GM21423 (cell line): Measurements from ENCODE around the gene AGBL1.
"Not testable (repeated sequence)": the region's sequence is repeated elsewhere in the genome, so short reads cannot be mapped to it uniquely, and the experiment has no call there.

ENCODE experiments used
- ATAC-seq: cut with Tn5 transposase; IDR thresholded peaks from one replicate; pipeline ENCODE4 v1.9.1; 2021; ENCODE audit warnings: mild to moderate bottlenecking, moderate library complexity; ENCODE audit not compliant: unreplicated experiment

The AGBL1 gene

DNA sequence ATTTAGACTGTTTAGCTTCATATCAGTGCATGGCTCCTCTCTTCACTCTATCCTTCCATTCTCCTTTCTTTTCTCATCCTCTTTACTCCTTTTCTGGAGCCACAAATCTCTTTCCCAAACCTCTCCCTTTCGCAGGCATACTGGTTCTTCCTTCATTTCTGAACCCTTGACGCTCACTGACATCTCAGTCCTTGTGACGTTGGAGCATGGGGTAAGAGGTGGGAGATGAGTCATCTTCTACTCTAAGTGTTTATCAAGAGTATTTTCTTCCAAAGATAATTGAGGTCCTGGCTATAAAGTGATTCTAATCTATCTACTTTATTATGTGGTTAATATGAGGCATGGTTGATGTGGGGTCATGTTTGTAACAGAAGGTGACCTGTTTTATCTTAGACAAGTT lies 414.2 kb downstream of the AGBL1 start:
- ATAC-seq = no peak

DNA sequence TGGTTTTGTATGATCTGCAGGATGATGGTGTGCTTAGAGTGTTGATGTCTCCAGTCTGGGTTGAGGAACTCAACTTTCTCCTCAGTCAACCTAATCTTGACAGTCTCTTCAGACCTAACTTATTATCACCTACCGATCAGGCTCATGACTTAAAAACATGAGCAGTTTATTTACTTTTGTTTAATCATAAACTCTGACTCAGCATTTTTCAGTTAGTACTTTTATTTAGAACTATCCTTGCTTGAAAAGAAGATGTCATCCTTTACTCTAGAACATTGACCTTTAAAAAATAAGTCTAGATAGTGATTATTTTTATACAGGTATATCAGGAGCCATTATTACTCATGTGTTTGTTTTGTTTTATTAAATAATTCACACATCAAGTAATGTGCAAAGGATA lies 414.8 kb downstream of the AGBL1 start:
- no peak for ATAC-seq

DNA sequence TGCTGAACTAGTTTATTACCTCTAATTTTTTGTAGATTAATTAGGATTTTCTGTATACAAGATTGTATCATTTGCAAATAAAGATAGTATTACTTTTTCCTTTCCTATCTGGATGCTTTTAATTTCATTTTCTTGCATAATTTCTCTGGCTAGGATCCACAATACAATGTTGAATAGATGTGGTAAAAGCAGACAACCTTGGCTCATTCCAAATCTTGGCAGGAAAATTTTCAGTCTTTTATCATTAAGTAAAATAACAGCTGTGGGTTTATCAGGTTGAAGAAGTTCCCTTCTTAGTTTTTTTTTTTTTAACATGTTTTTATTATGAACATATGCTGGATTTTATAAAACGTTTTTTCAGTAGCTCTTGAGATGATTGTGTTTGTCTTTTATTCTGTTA lies 422.6 kb downstream of the AGBL1 start:
- ATAC-seq = no peak

DNA sequence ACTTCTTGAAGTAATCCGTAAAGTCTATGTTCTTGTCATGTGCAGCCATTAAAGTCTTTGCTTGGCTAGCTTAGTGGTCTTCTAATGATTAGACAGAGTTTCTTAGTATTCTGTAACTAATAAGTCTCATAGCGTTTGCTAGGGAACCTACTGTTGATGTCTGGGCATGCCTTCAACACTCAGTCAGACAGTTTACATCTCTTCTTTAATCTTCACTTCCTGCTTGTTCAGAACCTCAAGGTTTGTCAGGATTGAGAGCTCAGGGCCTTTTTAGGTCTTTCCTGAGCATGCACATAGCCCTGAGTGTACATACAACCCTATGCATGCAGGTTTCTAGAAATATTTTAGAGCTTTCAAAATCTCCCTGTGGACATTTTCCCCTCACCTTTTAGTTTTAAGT lies 426.3 kb downstream of the AGBL1 start:
- no peak for ATAC-seq

DNA sequence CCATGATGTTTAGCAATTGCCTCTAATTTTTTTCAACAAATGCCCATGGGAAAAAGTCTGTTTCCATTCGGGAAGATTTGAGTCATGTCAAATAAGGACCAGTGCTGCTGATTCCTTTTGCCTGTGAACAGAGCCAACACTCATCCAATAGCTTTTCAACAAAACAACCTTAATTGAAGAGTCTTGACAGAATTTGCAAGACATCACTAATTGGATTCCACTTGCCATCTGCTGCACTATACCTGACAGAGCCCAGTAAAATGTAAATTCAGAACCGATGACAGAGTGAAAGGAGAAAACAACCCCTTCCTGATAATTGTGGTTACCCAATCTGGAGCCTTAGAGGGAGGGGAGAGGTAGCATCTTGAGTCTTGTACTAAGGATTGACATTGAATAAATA lies 426.7 kb downstream of the AGBL1 start:
- ATAC-seq = no peak

DNA sequence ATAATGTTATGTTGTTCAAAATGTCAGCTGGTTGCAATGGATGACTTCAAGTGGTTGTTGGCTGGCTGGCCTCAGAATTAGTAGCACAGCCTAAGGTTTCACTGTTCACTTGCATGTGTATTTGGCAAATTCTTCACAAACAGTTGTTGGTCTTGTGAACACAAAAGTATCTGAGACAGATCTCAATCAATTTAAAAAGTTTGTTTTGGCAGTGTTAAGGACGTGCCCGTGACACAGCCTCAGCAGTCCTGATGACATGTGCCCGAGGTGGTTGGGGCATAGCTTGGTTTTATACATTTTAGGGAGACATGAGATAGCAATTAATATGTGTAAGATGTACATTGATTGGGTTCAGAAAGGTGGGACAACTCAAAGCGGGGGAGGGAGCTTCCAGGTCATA lies 436.0 kb downstream of the AGBL1 start:
- ATAC-seq = no peak

DNA sequence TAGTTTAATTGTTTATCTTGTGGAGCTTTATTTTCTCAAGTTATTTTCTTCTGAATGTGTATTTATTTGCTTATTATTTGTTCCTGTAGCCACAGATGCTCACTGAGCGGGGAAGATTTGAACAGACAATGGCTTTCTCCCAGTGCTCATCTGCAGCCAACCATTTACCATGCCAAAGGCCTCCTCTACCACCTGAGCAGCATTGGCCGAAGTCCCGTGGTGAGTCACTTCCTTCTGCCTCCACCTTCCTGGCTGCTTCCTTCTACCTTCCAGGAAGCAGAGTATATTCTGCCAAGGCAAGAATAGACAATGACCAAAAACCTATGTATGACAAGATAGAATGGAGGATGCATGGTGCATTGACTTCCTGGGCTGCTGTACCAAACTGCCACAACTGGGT lies 443.1 kb downstream of the AGBL1 start:
- no peak for ATAC-seq

DNA sequence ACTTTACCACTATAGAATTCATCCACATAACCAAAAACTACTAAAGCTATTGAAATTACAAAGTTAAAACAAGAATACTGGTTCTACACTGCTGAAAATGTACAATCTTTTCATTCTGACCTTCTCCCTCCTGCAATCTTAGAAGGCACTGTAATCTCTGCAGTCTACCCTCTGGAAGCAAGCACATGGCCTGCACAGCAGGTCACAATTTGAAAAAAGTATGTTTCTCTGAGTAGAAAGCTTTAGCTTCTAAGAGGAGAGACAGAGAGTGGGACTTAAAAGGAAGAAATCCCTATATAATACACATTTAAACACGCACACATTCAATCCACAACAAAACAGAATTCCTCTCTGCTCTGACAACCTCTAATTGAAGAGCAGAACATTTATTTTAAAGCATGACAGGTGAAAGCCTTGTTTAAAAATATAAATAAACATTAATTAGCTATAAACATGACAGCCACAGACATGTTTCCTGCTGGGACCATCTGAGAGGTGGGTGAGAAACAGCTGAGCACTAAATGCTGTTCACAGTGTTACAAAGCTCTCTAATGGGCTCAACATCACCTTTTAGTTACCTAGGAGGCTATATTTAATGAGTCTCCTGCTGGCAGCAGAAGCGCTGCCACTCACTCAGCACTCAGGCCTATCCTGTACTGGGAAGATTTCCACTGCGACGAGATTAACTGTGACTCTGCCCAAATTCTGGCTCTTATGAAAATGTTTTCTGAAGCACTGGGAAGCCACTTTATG lies 447.4 kb downstream of the AGBL1 start:
- no peak for ATAC-seq

DNA sequence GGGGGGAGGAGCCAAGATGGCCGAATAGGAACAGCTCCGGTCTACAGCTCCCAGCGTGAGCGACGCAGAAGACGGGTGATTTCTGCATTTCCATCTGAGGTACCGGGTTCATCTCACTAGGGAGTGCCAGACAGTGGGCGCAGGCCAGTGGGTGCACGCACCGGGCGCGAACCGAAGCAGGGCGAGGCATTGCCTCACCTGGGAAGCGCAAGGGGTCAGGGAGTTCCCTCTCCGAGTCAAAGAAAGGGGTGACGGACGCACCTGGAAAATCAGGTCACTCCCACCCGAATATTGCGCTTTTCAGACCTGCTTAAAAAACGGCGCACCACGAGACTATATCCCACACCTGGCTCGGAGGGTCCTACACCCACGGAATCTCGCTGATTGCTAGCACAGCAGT lies 448.4 kb downstream of the AGBL1 start:
- ATAC-seq = not testable (repeated sequence)

DNA sequence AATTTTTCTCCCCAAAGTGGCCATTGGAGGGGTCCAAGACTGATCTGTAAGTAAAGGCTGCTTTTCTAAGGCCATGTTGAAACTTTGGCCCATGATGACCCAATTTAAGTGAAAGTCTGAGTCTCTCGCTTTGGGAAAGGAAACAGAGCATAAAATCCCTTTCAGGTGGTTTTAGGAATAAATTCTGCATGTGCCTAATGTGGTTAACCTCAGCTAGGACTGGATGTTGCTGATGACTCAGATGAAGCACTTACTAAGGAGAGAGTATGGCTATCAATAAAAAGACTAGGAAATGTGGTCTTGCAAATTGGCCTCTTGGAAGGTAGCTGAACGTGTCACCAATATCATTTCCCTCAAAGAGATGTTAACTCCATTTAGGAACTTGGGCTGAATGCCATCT lies 458.5 kb downstream of the AGBL1 start:
- ATAC-seq = no peak

DNA sequence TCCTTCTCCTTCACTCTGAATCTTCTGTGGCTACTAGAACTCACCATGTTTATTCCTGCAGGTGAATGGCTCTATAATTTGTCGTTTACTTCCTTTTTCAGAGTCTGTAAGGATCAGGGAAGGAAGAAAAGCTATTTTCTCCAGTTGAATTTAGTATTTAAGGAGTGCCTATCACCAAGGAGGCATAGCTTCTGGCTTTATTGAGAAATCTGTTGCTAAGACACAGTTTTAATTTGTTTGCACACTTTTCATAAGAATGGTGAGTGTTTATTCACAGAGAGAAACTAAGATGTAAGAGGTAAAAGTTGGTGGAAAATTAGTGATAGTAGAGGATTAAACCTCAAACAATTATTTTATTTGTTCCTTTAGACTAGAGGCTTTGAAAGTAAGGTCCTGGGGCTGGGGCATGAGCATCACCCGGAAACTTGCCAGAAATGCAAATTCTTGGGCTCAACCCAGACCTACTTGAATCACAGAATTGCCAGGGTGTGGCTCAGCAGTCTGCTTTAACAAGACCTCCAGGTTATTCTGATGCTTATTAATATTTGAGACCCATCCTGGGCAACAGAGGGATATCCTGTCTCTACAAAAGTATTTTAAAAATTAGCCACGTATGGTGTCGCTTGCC lies 461.3 kb downstream of the AGBL1 start:
- no peak for ATAC-seq

DNA sequence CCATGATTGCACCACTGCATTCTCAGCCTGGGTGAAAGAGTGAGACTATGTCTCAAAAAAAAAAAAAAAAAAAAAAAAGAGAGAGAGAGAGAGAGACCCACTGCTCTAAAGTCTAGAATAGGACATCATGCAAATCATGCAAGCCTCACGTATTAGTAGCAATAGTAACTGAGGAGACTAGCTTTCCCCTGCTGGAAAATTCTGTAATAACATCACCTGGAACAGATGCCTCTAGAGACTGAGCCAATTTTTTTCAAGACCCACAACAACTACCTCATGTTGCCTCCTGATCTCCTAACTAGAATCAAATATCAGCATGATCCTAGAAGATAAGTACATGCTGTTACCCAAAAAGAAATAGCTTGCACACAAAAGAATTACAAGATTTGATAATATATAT lies 461.9 kb downstream of the AGBL1 start:
- no peak for ATAC-seq

DNA sequence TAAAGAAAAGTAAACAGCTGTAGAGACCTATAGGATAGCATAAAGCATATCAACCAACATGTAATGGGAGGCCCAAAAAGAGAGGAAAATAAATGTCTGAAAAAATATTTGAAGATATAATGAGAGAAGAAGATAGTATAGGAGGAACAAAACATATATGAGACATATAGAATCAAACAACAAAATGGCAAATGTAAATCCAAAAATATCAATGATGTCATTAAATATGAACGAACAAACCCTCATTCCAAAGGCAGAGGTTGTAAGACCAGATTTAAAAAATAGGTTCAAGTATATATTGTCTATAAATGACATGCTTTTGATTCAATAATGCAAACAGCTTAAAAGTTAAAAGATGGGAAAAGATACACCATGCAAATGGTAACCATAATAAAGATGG lies 470.4 kb downstream of the AGBL1 start:
- ATAC-seq = no peak

DNA sequence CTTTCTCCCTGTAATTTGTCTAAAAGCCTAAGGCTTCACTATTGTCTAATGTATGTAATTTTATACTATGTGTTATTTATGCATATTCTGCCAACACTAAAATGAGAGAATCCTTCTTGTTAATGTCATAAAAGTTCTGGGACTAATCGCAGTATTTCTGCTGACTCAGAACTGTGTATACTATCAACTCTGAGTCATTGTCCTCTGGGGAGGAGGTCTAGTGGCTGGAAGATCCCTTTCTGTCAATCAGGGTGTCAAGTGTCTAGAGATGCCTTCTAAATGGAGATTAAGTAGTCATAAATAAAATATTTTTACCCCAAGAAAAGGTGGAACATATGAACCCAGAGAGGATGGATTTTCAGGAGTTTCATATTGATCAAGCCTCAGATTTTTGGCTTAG lies 473.4 kb downstream of the AGBL1 start:
- ATAC-seq = no peak

DNA sequence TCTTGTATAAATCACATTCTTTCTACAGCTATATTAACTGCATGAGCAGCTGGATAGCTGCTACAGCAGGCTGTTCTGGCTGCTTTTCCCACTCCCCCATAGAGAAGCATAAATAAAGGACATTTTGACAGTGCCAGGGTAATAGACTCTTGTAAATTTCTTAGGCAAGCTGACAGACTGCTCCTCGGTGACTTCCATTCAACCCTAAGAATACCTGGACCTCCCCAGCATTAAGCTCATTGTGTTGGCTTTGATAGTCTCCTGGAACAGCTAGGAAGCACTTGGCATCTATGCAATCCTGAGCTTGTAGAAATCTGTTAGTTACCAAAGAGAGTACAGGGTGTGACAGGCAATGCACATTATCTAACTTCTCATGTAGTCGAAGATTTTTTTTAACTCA lies 475.4 kb downstream of the AGBL1 start:
- no peak for ATAC-seq

DNA sequence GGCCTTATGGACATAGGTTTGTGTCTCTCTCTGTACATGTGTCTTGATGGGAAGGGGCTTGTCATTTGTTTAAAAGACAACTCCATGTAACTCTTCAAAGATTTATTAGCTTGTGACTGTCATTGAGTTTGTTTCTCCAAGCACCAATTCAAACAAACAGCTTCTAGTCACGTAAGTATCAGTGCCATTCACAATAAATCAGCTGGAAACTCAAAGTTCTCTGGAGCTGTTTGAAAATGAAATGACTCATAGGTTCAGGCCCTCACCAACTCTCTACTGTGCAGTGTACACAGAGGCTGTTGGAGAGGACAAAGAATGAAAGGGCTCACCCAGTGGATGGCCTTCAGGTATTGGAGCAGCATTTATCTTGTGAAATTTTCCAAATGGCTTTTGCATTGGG lies 476.3 kb downstream of the AGBL1 start:
- no peak for ATAC-seq

DNA sequence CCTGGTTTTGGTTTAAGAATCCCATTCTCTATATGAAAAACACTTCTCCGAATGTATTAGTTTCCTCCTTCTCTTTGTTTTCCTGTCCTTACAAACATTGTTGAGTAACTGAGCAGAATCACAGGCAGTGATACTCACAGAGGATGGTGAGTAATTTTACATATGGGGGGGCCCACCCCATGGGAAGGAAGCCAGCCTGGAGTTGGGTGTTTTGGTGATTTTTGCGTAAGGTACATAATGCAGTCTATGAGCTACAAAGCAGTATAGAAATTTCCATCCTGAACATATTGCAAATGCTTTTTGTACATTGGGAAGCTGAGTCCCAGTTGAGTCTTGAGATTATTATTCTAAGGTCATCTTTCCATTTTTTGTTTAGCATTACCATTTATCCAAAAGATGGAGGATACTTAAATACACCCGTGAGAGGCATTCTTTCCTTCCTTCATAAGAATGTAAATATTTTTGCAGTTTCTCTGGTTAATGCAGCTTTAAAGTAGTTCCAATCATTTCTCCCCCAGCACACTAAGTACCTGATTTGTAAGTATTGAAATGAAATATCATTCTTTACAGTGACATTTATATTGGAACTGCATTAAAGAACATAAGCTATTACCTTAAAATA lies 476.8 kb downstream of the AGBL1 start:
- no peak for ATAC-seq

DNA sequence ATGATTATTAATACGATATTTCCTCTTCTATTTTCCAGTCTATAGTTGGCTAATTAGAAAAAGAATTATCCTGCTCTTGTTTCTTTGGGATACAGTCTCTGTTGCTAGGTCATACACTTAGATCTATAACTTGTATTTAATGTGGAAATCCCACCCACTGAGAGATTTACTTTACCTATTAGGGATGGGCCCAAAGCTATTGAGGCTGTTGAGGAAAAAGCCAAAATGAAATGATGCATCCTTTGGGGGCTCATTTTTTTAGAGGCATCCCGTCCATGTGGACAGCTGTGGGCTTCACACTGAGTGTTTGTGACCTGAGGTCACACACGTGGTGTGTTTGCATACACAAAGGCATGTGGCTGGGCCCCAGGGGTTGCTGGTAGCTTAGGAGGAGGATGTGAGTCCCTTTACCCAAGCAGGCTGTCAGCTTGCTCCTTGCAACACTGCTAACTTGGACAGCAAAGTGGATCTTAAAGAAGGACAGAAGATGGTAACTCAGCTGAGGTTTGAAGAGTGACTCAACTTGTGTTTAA lies 477.4 kb downstream of the AGBL1 start:
- ATAC-seq = no peak

DNA sequence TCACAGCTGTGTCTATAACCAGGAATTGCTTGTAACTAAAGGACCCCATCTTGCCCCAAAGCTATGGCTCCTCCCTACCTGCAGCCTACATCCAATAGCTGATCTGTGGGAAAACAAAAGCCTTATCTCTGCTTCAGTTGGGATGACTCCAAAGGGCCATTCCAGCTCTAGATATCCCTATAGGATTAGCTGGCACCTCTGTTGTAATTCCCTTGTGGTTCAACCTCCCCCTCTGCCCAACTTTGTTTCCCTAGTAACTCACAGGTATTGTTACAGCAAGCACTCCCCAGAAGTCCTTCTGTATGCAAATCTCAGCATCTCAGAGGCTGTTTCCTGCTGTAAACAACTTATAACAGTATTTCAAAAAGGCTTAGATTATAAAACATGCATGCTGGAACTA lies 478.6 kb downstream of the AGBL1 start:
- no peak for ATAC-seq

DNA sequence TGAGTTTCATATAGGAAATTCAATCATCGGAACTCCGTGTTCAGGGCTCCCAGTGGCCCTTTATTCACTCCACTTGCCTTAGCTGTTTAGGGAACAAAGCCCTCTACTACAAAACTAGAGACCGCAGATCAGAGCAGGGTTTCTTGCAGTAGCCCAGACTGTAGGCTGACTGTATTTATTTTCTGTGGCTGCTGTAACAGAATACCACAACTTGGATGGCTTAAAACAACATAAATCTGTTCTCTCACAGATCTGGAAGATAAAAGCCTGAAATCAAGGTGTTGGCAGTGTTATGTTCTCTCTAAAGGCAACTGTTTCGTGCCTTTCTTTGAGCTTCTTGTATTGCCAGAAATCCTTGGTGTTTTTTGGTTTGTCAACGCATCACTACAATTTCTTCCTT lies 479.0 kb downstream of the AGBL1 start:
- no peak for ATAC-seq

DNA sequence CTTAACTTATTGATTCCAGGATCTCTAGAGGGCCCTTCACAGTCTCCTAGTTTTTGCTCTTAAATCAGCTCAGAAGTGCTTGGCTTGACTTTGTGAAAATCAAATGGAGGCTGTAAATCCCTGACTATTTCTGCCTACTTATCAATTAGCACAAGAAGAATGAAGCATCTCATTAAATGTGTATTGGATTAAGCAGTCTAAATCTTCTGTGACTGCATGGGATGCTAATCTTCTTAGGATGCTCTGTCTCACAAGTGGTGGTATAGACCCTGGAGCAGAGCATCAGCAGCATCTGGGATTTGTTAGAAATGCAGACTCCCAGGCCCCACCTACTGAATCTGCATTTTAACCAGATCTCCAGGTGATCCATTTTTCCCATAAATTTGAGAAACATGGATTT lies 488.7 kb downstream of the AGBL1 start:
- ATAC-seq = no peak

DNA sequence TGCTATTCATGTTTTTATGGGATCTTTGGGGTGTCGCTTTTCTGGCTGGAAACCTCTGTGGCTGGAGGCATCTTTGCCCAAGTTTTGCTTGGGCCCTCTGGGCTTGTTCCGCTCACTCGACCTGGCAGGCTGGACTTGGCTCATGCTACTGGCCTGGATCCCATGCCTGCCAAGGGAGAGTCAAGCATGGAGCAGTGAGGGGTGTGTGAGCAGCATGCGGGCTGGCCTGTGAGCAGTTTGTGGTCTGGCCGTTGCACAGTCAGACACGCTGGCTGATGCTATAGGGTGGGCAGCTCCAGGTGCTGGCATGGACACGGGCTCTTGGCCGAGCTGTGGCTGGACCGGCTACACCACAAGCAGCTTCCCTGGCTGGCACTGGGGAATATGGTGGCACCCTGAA lies 491.1 kb downstream of the AGBL1 start:
- no peak for ATAC-seq
